HG03175 (cell line): Measurements from ENCODE around the gene CDK8.

Experiments
- ATAC-seq: cut with Tn5 transposase; IDR thresholded peaks from one replicate; pipeline ENCODE4 v1.9.1; 2021; ENCODE audit warnings: mild to moderate bottlenecking, moderate library complexity; ENCODE audit not compliant: unreplicated experiment

The CDK8 gene

GRCh38 chr13:26379831-26380230 is 125.9 kb downstream of the CDK8 start:
- ATAC-seq, result no peak

- ATAC-seq, result no peak
Measured at GRCh38 chr13:26380930-26381329, 127.0 kb downstream of the CDK8 start.

DNA sequence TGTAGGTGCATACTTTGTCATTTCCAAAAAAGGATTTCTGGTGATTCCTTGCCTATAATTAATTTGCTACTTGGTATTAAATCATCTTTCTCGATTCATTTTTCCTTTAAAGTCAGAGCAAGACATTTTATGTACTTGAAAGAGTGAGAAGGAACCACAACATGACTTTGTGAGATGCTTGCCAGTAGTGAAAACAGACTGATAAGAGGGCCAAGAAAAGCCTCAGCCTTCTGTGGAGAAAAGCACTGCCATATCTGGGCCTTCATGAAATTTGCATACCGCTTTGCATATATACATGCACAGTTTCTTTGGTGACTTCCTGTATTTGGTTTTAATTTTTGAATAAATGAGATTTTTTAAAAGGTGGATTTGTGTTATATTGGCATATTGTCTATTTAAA is 128.4 kb downstream of the CDK8 start:
- no peak for ATAC-seq

- ATAC-seq, result no peak
Measured at GRCh38 chr13:26382835-26383234, 128.9 kb downstream of the CDK8 start.

DNA sequence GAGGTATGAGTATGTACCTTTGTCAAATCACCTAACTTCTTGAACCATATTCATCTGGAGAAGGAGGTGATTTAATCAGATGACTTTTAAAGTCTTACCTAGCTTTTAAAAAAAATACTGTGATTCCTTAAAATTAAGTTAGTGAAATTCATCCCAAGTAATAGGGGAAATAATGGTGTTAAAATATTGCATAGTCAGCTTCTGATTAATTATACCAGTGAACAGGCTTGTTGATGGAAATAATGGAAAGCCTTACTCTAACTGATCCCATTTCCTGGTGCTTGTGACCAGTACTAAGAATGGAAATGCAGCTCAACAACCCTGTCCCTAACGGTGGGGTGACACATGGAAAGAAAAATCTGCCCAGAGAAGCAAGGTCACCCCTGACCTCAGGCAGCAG is 130.7 kb downstream of the CDK8 start:
- no peak for ATAC-seq

DNA sequence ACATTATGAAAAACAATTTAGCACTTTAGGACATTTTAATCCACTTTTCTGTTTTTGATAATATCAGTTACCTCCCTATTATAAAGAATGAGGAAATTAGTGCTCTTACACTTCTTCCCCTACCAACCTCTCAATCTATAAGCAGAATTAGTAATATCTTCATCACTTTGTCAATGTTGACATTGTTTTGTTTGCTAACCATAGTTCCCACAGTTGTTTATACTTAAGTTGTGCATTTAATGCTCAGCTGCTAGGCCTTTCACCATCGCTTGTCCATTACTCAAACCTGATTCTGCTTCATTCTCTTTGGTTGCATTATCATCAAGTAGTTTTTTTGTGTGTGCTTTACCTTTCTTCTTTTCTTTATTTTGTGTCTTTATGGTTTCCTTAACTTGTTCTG is 132.1 kb downstream of the CDK8 start:
- no peak for ATAC-seq

GRCh38 chr13:26390203-26390602 is 136.3 kb downstream of the CDK8 start:
- no peak for ATAC-seq

- ATAC-seq, result no peak
Measured at GRCh38 chr13:26400545-26400944, 146.6 kb downstream of the CDK8 start.

DNA sequence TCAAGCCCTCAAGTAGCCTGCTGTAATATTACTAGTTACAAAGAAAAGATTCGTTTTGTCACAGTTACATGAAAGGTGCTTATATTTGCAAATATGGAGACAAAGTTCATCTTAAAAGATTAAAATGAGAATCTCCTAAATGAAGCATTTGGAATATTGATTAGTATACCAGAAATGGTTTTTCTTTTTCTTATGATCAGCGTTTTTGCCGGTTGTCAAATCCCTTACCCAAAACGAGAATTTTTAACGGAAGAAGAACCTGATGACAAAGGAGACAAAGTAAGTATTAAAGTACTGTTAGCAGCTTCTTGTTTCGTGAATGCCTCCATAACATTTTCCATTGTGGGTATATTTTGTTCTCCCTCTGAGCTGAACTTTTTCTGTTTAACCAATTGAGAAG is 147.1 kb downstream of the CDK8 start:
- ATAC-seq, result no peak

DNA sequence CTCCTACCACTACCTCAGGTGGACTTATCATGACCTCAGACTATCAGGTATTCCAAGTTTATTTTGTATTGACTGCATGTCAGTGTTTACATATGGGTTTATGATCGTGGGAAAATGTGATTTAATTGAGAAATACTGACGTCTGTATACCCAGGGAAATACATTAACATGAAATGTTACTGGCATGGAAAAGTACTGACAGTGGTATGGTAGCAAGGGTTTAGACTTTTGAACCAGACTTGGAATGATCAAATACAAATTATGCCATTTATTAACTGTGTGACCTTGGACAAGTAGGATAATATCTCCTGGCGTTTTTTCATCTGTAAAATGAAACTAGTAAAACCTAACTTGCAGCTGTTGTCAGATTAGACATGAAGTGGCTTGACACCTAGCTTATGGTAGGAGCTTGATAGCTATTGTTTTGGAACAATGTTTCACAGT is 147.7 kb downstream of the CDK8 start:
- ATAC-seq, result no peak

GRCh38 chr13:26406791-26407190 is 152.9 kb downstream of the CDK8 start:
- ATAC-seq, result no peak

DNA sequence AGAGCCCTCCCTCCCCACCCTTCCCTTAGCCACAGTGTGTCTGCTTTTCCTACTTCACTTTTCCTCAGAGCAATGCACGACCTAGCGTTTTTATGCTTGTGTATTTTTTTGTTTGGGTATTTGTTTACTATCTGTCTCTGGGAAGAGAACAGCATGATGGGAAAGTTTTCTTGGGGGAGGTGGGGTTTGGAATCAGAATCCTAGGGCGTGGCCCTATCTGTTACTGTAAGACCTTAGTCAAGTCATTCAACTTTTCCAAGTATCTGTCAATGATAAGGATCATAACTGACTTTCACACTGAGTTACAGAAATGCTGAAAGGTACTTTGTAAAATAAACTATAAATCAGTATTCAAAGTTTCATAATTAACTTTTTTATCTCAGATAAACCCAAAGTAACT is 157.3 kb downstream of the CDK8 start:
- no peak for ATAC-seq

- no peak for ATAC-seq
Measured at GRCh38 chr13:26412263-26412662, 158.3 kb downstream of the CDK8 start.

DNA sequence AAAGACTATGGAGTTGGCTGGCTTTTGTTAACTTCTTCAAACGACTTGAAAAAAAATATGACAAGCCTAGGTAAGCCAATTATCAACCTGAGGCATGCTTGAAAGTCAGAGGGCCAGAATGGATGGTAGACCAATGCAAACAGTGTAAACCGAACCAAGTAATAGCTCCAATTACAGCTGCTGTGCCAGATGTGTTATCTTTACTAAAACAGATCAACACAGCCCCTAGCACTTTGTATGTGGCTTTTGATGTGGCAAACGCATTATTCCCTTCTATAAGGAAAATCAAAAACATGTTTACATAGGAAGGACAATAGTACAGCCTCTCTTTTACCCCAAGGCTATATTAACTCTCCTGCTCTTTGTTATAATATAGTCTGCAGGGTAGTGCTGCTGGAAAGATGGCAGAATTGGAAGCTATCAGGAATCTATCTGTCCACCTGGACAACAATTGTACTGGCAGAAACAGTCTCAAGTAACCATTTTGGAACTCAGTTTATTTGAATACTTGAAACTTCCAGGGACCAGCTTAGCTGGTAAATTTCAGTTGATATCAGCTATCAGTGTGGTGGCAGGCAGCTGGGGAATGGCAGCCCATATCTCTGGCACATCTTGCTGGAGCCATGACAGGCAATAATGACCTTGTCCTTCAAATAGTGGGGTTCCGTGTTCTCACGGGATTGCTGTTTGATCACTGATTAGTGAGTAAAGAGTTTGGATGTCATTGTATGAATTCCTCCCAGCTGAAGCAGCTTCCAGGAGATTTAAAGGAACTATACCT is 159.2 kb downstream of the CDK8 start:
- no peak for ATAC-seq

- no peak for ATAC-seq
Measured at GRCh38 chr13:26420282-26420960, 166.5 kb downstream of the CDK8 start.

GRCh38 chr13:26422036-26422435 is 168.1 kb downstream of the CDK8 start:
- no peak for ATAC-seq

DNA sequence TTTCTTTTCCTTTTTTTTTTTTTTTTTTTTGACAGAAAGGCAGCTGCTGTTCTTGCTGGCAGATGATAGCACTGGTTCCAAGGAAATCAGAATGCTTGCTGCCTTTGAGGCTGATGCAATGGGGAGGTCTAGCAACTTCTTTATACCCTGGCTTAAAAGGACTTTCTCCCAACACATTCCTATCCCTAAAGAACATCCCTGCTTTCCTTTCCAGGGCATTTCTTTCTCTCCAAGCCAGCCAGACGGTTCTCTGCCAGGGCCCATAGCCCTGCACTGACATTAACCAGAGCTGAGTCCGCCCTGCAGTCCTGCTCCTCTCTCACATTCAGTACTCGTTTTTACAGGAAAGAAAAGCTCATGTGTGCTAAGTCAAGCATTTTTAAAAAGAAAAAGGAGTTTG is 169.7 kb downstream of the CDK8 start:
- ATAC-seq, result no peak

DNA sequence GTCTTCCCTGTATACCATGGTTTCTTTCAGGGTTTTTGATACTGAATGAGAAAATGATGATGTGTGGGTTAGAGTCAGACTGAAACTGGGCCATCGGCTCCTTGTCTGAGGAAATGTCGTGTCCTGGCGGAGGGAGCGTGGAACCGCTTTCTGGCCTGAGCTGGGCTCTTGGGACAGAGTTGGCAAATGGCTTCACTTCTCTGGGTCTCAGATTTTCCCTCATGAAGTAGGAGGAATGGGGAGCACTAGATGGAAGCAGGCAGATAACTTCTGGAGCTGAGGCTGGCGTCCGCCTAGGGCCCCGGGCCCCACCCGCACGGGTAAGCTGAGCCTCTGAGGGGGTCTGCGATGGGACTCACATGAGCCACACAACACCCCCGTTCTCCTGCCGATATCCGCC is 170.3 kb downstream of the CDK8 start:
- ATAC-seq, result no peak

GRCh38 chr13:26425443-26426358 is 171.8 kb downstream of the CDK8 start:
- ATAC-seq, result no peak

DNA sequence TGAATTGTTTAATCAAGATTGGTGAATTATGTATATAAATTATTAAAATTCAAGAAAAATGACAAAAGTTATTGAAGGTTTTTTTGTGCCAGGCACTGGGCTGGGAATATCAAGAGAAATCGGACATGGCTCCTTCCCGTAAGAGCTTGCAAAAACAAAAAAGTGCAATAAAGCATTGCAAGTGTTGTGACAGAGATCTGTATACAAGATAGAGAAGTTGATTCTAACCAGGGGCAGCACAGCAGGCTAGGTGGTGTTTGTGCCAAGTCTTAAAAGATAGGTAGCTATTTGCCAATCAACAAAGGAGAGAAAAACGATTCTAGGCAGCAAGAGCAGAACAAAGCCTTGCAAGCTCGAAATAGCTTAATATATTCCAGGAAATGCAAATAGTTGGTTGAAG is 179.8 kb downstream of the CDK8 start:
- no peak for ATAC-seq

- ATAC-seq, result no peak
Measured at GRCh38 chr13:26435171-26435570, 181.2 kb downstream of the CDK8 start.
